ENCODE measurements around the gene ABHD18. TPM values are rescaled to one million over a fixed set of nuclear protein-coding genes. Genes with fewer than 3 reads are reported as not detected.
A peak's percentile ranks its signal among the peaks of the same experiment; 100 is the strongest.

Gene ABHD18
- polyA plus RNA-seq, 3 donors, result 6.1 to 9.5 (median 6.4) TPM

- no peaks in the 10 kb centered on the region for H3K27me3 ChIP-seq (ENCODE audit: control insufficient read depth in 2 of 2, insufficient read depth in 2 of 2, low read length in 2 of 2)
- no peak overlapping the region for H3K9ac ChIP-seq (ENCODE audit: insufficient read depth, low read length, poor library complexity, severe bottlenecking)
- WGBS (ENCODE audit: insufficient coverage), result no CpG with 5 or more reads among the region's 3 CpGs
- H3K27ac ChIP-seq (ENCODE audit: low read depth in 1 of 2, low read length in 2 of 2), result no peak overlapping the region
- H3K4me3 Mint-ChIP-seq, result no peak overlapping the region
- peaks cover 3% of the 10 kb centered on the region for H3K4me1 Mint-ChIP-seq
- H2AFZ ChIP-seq (ENCODE audit: insufficient read depth, low read depth, low read length, poor library complexity, severe bottlenecking), result no peak overlapping the region
- H3K4me3 ChIP-seq (replicated peaks in 1 of 3; ENCODE audit: low read depth in 2 of 3, low read length in 3 of 3), result no peak overlapping the region
- no peaks in the 10 kb centered on the region for H3K4me1 ChIP-seq (ENCODE audit: control insufficient read depth in 1 of 2, insufficient read depth in 2 of 2, low read length in 2 of 2)
- peaks cover 34 to 55% of the 10 kb centered on the region in 2 donors for H3K36me3 Mint-ChIP-seq
- H3K36me3 ChIP-seq (replicated peaks in 1 of 2; ENCODE audit: control insufficient read depth in 1 of 2, insufficient read depth in 2 of 2, low read length in 2 of 2), result peaks cover 28 to 51% of the 10 kb centered on the region in 2 donors
- no peak overlapping the region for H3K27ac Mint-ChIP-seq
- H4K20me1 ChIP-seq (ENCODE audit: insufficient read depth, low read length), result no peaks in the 10 kb centered on the region
- no peak overlapping the region for H3K4me2 ChIP-seq (replicated peaks; ENCODE audit: extremely low read depth, low read length, poor library complexity, severe bottlenecking)
- intact Hi-C loops (cut with micrococcal nuclease), result no loop called here
- no peak for TF ChIP-seq CTCF (IDR thresholded peaks at IDR 0.05)
- no peaks in the 10 kb centered on the region for H3K9me3 ChIP-seq (replicated peaks in 1 of 2; ENCODE audit: control insufficient read depth in 1 of 2, insufficient read depth in 1 of 2, low read length in 2 of 2)
- no peaks in the 10 kb centered on the region for H3K27me3 Mint-ChIP-seq (ENCODE audit: low read depth in 3 of 3)
- peaks cover 0 to 3% (median 2%) of the 10 kb centered on the region in 7 donors for H3K9me3 Mint-ChIP-seq
- no peaks in the 10 kb centered on the region for H3K79me2 ChIP-seq (ENCODE audit: insufficient read depth, low read length)
- no peak for DNase-seq
Measured at GRCh38 chr4:128009428-128009827, 44.2 kb downstream of the ABHD18 start.

- Mint-ChIP-seq H3K36me3 (peaks cover 58 to 84% of the 10 kb centered on the region in 2 donors), H3K27ac (peak overlapping the region in 1 of 7 donors; percentile 32), H3K4me1 (no peaks in the 10 kb centered on the region), H3K27me3 (ENCODE audit: low read depth in 3 of 3) (no peaks in the 10 kb centered on the region), H3K9me3 (peaks cover 2 to 8% (median 4%) of the 10 kb centered on the region in 7 donors), H3K4me3 (no peak overlapping the region)
- Histone ChIP-seq H3K4me3 (replicated peaks in 1 of 3; ENCODE audit: low read depth in 2 of 3, low read length in 3 of 3) (no peak overlapping the region), H3K36me3 (replicated peaks in 1 of 2; ENCODE audit: control insufficient read depth in 1 of 2, insufficient read depth in 2 of 2, low read length in 2 of 2) (peaks cover 59 to 92% of the 10 kb centered on the region in 2 donors), H2AFZ (ENCODE audit: insufficient read depth, low read depth, low read length, poor library complexity, severe bottlenecking) (no peak overlapping the region), H3K9me3 (replicated peaks in 1 of 2; ENCODE audit: control insufficient read depth in 1 of 2, insufficient read depth in 1 of 2, low read length in 2 of 2) (no peaks in the 10 kb centered on the region), H3K27ac (ENCODE audit: low read depth in 1 of 2, low read length in 2 of 2) (no peak overlapping the region), H3K4me1 (ENCODE audit: control insufficient read depth in 1 of 2, insufficient read depth in 2 of 2, low read length in 2 of 2) (no peaks in the 10 kb centered on the region), H4K20me1 (ENCODE audit: insufficient read depth, low read length) (no peaks in the 10 kb centered on the region), H3K9ac (ENCODE audit: insufficient read depth, low read length, poor library complexity, severe bottlenecking) (no peak overlapping the region), H3K79me2 (ENCODE audit: insufficient read depth, low read length) (no peaks in the 10 kb centered on the region), H3K27me3 (ENCODE audit: control insufficient read depth in 2 of 2, insufficient read depth in 2 of 2, low read length in 2 of 2) (no peaks in the 10 kb centered on the region), H3K4me2 (replicated peaks; ENCODE audit: extremely low read depth, low read length, poor library complexity, severe bottlenecking) (no peak overlapping the region)
- TF ChIP-seq CTCF (IDR thresholded peaks at IDR 0.05), result no peak
- intact Hi-C loops (cut with micrococcal nuclease), result no loop called here
- DNase-seq, result no peak
Measured at GRCh38 chr4:128025319-128025718, 60.1 kb downstream of the ABHD18 start.

Data from CD14-positive monocyte (primary cell).